NCI-H2107 treated with DMSO at 0.1 percent for 48 hours (cell line): Measurements from ENCODE around the gene RRBP1.

Source experiments
- DNase-seq: peaks from one replicate; lab custom pipeline; 2025; ENCODE audit not compliant: unreplicated experiment; lab: John Stamatoyannopoulos, UW

The RRBP1 gene

DNA sequence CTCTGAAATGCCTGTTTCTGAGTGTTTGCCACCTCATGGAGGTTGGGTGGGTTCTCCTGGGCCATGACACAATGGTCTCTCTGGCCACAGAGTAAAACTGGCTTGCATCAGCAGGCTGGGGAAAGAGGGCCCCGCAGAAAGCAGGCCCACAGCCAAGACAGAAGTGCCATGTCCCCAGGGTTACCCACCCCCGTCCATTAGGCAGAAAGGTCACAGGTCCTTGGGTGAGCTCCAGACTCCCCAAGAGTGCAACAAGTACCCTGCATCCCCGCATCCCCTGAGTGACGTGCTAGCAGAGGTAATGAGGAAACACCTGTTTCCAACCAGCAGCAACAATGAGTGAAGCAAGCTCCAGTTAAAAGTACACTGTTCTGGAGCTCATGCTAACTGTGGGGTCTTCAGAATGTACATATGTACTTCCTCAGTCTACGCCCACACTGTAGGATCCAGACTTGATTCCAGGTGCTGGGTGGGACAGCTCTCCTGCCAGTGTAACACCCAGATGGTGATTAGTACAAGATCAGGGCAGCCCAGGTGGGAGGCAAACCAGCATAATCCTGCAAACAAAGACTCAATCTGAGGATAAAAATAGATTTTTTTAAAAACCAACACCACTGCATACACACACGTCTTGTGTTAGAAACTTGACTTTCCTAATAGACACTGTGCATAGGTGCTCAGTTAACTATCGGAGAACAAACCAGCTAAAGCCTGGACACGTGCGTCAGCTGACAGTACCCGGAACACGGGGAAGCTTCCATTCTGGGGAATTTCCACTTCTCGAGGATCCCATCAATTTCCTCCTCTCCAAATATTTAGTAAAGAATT lies 31.5 kb downstream of the RRBP1 start:
- no peak for DNase-seq

DNA sequence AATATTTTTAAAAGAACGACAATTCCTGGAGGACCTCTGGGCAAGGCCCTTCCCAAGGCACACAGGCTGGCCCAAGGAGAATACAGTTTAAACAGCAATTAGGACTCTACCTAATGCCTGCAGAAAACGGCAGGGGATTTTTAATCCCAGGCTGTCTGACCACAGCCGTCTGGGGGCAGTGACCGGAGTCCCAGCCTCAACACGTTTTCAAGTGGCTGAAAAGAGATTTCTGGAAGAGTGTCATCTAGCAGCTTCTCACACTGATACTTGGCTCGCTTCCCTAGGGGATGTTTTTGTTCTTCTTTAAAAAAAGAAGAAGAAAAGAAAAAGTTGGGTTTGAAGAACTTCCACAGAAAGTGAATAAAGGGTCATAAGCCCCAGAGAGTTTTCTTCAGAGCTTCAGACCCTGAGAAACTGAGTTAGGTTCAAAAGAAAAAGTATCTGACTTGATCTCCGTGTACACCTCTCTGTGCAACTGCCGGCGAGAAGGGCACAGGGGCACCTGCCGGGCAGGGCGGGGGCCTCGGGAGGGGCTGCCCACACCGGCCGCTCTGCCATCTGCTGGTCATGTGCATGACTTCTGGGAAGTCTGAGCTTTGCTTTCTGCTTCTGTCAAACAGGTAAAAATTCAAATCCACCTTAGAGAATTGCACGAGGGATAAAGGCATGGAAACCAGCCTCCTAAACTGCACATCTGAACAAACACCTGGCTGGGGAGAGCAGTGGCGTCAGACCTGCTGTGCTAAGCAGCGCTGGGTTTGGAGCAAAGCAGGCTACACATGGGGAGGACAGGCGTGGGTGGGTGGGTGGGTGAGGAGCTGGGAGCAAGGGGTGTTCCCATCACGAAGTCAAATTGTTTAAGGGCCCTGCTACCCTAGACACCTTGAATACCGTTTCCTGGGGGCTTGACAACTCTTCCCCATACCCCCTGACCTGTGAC lies 33.0 kb downstream of the RRBP1 start:
- DNase-seq = peak; percentile 23

GRCh38 chr20:17648315-17648646 lies 33.8 kb downstream of the RRBP1 start:
- DNase-seq = no peak

DNA sequence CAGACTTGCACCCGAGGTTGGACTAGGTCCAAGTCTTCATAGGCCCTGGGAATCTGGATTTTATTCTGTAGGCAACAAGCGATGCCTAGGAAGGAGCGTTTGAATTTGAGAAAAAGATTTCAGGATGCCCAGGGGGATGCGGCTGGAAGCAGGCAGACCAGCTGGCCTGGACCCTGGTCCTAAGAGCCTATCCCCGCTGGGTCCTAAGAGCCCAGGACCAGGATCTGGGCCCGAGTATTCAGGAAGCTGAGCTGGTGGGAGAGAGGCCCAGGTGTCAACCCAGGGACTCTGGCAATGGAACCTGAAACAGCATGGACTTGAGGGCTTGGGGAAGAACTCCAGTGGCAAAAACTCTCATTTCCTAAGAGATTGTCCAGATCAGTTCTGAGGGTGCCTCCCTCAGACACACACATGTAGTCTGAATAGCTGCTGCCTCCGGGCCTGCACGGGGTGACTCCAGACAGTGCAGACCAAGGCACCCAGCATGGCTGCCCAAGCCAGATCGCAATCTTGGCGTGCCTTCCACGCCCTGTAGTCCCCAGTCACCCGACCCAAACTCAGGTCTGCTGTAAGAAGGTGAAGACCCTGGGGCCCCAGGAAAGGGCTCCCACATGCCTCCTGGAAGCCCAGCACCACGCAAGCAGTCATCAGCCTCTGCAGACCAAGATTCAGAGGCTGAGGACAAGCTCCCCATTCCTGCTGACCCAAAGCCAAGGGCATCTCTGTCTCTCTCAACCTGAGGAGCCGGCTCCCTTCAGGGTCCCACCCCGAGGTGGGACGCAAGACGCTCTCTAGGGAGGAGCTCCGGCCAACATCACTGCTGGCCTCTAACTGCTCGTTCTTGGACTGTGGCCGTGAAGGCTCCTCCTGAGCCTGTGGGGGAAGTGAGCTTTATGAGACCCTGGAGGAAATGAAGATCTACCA lies 34.4 kb downstream of the RRBP1 start:
- DNase-seq = no peak

GRCh38 chr20:17646961-17647301 lies 35.1 kb downstream of the RRBP1 start:
- DNase-seq = no peak

GRCh38 chr20:17646209-17646960 lies 35.7 kb downstream of the RRBP1 start:
- peak; percentile 64 for DNase-seq

DNA sequence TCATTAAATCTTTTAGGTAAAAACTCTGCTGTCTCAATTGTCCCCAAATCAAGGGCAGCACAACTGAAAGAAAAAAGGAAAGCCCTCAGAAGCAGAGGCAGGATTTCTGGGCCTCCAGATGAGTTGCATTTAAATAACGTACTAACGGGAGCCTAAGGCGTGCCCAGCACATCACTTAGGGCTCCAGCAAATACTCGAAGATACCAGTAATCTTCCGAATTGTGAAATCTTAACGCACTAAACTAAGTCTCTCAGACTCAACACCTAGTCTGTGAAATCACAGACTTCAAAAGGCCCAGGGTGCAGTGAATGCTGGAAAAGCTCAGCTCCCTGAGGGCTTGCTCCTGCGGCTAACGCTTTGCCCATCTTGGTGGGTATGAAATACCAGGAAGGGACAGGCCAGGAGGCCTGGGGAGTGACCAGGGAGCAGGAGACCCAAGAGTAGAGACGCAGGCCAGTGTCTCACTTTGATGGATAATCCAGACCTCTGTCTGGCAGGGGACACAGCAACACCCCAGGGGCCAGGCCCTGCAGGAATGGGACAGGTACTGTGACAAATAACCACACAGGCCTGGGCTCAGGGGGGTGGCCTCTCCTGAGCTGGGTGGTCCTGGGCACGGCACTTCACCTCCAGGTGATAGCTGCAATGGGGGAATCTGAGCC lies 36.4 kb downstream of the RRBP1 start:
- DNase-seq = no peak

DNA sequence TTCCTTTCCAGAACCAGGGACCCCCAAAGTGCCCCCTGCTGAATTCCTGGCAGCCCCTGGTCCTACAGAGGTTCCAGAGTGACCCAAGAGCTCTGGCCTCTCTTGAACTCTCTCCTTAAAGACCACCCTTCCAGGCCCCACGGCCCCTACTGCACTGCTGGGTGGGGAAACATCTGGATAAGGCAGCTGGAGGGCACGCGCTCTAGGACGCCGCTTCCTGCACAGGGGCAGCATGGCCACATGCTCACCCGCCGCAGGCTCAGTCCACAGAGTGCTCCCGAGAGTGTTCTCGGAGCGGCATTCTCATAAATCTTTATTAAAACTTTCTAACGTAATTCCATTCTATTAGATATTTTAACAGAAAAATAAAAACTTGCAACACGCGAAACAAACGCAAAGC lies 37.0 kb downstream of the RRBP1 start:
- no peak for DNase-seq

DNA sequence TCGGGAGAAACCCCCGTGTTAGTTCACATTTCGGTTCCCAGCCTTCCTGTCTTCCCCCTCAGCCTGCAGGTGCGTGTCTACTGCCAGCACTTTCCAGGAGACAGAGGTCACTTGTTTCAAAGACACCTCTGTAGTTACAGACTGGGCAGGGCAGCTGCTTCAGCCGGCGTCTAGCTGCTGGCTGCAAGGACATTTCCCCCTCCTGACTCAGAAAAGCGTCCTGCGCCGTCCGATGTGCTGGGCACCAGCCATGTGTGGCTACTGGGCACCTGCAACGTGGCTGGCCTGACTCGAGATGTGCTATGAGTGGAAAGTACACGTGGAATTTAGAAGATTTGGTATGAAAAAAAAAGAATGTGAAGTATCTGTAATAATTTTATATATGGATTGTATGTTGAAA lies 37.6 kb downstream of the RRBP1 start:
- DNase-seq = no peak

- no peak for DNase-seq
Measured at GRCh38 chr20:17643531-17644188, 38.4 kb downstream of the RRBP1 start.

DNA sequence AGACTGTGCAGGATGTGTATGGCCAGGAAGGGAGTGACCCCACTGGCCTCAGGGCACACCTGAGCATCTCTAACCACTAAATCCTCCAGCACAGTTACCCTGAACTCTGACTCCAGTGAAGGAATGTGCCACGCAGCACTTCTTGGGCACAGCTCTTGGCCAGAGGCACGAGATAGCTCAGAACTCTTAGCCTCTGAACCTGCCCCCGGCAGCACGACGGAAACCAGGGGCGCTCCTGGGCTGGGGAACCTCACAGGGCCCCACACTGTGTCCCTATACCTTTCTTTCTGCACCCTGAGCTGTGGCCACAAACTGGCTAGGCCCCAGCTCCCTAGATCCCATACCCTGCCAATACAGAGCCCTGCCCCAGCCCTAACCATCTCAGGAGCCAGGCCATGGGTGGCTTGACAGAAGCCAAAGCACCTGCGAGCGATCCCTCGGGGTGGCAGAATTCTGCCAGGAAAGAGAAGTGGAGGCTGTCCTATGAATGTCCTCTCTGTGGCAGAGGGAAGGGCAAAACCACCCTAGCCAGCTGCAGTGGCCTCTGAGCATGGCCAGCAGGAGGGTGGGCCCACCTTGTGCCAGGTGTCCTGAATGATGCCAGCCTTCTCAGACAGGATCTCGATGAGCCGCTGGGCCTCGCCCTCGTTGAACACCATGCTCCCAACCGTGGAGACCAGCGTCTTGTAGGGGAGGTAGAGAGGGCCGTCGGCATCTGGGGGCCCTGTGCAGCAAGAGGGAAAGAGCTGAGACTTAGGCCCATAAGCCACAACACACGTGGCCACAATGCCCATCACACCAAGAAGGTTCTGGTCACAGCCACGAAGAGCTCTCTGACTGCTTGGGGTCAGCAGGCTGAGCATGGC lies 39.4 kb downstream of the RRBP1 start:
- DNase-seq = no peak

- no peak for DNase-seq
Measured at GRCh38 chr20:17641993-17642392, 40.0 kb downstream of the RRBP1 start.

GRCh38 chr20:17641520-17641964 lies 40.5 kb downstream of the RRBP1 start:
- no peak for DNase-seq

DNA sequence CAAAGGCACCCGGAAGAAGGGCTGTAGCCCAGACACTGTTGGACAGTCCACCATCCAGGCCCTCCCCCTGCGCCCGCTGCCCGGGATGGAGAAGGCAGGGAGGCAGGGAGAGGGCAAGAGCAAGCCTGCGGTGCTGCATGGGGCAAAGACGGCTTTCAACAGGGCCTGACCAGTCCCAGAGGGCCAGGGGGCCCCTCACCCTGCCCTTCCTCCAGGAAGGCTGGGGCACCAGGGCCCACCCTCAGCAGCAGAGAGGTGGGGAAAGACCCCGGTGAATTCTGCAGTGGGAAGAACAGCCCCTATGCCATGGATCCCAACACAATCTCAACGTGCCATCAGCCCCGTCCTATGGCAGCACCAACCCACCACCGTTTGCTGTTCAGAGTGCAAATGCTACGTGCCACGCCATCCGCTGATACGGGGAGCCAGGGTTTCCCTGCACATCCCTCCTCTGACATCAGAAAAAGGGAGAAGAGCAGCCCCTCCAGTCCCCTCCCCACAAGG lies 41.1 kb downstream of the RRBP1 start:
- no peak for DNase-seq

DNA sequence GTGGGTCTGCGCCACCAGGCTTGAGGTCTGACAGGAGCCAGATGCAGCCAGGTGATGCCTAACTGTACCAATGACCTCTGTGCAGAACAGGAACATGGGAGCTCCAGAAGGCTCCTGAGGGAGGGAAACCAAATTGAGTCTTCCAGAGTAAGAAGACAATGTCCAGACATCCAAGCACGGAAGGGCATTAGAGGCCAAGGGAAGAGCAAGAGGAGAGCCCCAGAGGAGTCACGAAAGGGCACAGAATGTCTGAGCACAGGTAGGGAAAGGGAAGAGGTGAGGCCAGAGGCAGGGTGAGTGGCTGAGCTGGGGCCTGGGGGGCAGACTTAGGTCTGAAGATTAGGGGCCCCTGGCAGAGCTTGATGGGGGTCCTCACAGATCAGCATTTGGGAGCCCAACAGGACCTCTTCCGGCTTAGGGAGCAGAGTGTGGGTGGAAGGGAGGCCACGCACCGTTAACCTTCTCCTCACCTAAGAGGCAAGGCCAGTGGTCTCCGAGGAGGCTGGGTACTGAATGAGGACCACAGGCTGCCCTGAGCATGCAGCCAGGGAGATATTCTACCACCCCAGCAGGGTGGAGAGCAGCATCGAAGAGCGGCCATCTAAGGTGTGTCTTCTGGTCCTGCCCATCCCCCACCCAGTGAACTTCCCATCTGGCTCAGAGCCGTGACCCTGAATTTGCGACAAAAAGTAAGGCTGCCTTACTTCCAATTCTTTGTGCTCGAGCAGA lies 41.7 kb downstream of the RRBP1 start:
- DNase-seq = no peak

DNA sequence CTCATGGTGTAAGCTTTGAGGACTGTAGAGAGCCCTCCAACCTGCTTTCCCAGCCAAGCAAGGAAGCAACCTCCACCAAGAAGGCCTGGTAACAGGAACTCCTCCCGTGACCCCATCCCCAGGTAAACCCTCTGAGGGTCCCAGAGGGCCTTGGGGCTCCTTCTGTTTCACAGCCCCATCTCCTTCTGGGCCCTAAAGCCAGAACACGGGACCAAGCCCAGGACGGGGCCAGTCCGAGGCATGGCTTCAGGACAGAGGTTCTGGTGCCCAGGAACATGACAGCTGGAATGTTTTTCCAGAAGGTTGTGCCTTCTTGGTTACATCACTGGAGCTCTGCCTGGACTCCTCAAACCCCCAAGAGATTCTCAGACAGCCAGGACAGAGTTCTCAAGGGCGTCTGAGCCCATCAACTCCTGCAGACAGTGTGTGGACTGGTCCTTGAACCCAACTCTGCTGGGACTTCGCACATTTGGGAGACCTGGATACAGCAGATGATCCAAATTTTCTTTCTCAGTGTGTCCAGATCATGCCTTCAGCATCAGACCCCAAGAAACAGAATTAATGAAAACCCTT lies 43.1 kb downstream of the RRBP1 start:
- no peak for DNase-seq

GRCh38 chr20:17637985-17638640 lies 43.9 kb downstream of the RRBP1 start:
- no peak for DNase-seq
